Cardiac muscle cell (in vitro differentiated cells and primary cell): ENCODE results near the gene CD19. TPM values are rescaled to one million over a fixed set of nuclear protein-coding genes. Genes with fewer than 3 reads are reported as not detected.

ENCODE experiments used
- DNase-seq, 2 donors: peaks; one replicate each; pipeline versions ENCODE4 v3.0.0 to v3.0.0-alpha.2; 2010 to 2017; ENCODE audit warnings: low read depth in 1 of 2, low spot score in 1 of 2
- H3K27ac ChIP-seq: fragments of 200-600 bp; sonication (generic); 2 replicates; pipeline ENCODE4 v1.5.1; 2016
- H3K27me3 ChIP-seq: fragments of 200-600 bp; sonication (generic); 2 replicates; pipeline ENCODE4 v1.6.0; 2016; ENCODE audit warnings: control low read depth
- H3K36me3 ChIP-seq: fragments of 200-600 bp; sonication (generic); 2 replicates; pipeline ENCODE4 v1.5.1; 2016; ENCODE audit warnings: control low read depth
- H3K4me1 ChIP-seq: fragments of 200-600 bp; sonication (generic); 2 replicates; pipeline ENCODE4 v1.8.1; 2017; ENCODE audit warnings: low read depth, mild to moderate bottlenecking, mixed run types
- H3K4me3 ChIP-seq: fragments of 200-600 bp; sonication (generic); 2 replicates; pipeline ENCODE4 v1.5.1; 2016; ENCODE audit warnings: mild to moderate bottlenecking
- H3K9me3 ChIP-seq: fragments of 200-600 bp; sonication (generic); 2 replicates; pipeline ENCODE4 v1.5.1; 2017; ENCODE audit warnings: low read depth, mild to moderate bottlenecking, control low read depth
- CTCF ChIP-seq: IDR thresholded peaks from 2 replicates; pipeline ENCODE4 v1.5.1; 2012; ENCODE audit warnings: low read depth, mild to moderate bottlenecking, low read length
- polyA plus RNA-seq: library from polyadenylated mRNA; unstranded; fragments of >200 nt; fragmentation: Nextera tagmentation; extraction: Ambion mirVana; gene quantifications from 2 replicates; pipeline ENCODE4 v1.2.1, GENCODE V29; 2016
- total RNA-seq: library from RNA; depleted of rRNA; stranded (reverse); fragments of >200 nt; gene quantifications from 2 replicates; pipeline ENCODE4 v1.2.3, GENCODE V29; 2016

Gene CD19
- total and polyA plus RNA-seq, 2 experiments from 2014 or later: 1.1 TPM; not detected in 1

- Histone ChIP-seq H3K27ac (no peak overlapping the region), H3K36me3 (no peaks in the 10 kb centered on the region), H3K27me3 (no peaks in the 10 kb centered on the region), H3K4me3 (no peak overlapping the region), H3K9me3 (no peaks in the 10 kb centered on the region), H3K4me1 (no peaks in the 10 kb centered on the region)
- DNase-seq: no peak
- TF ChIP-seq CTCF: no peak
These were observed 1.4 kb downstream of the CD19 start for GRCh38 chr16:28933171-28933570.

DNA sequence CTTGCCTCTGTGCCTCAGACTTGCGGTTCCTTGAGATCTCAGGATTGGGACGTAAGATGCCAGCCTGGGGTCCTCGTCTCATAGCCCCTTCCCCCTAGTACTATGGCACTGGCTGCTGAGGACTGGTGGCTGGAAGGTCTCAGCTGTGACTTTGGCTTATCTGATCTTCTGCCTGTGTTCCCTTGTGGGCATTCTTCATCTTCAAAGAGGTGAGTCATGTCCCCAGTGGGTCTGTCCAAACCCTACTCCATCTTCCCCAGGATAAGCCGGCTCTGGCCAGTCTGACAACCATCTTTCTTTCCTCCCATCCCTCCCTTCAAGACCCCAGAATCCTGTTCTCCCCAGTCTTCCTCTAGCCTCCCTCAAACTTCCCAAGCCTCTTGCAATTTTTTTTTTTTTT lies 3.6 kb downstream of the CD19 start:
- no peaks in the 10 kb centered on the region for H3K9me3 ChIP-seq
- no peak for TF ChIP-seq CTCF
- H3K4me3 ChIP-seq: no peak overlapping the region
- no peaks in the 10 kb centered on the region for H3K4me1 ChIP-seq
- no peaks in the 10 kb centered on the region for H3K36me3 ChIP-seq
- DNase-seq: no peak
- no peak overlapping the region for H3K27ac ChIP-seq
- H3K27me3 ChIP-seq: no peaks in the 10 kb centered on the region

- DNase-seq: peak; percentile 59 to 87
- Histone ChIP-seq H3K9me3 (no peaks in the 10 kb centered on the region), H3K27me3 (no peaks in the 10 kb centered on the region), H3K27ac (no peak overlapping the region), H3K4me3 (no peak overlapping the region), H3K36me3 (no peaks in the 10 kb centered on the region), H3K4me1 (no peaks in the 10 kb centered on the region)
- no peak for TF ChIP-seq CTCF
These were observed 4.4 kb downstream of the CD19 start for GRCh38 chr16:28935924-28936783.

DNA sequence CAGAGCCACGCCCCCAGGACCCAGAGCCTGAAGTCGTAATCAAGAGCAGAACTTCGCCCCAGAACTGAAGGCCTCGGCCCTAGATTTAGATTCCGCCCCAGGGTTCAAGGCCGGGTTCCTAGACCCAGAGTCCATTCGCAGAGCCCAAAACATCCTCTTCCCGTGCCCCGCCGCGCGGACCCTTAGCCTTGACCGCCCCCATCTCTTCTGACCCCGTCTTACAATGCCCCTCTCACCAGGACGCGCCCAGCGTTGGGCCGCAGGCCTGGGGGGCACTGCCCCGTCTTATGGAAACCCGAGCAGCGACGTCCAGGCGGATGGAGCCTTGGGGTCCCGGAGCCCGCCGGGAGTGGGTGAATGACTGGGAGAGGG lies 5.0 kb downstream of the CD19 start:
- no peaks in the 10 kb centered on the region for H3K27me3 ChIP-seq
- no peak overlapping the region for H3K4me3 ChIP-seq
- no peaks in the 10 kb centered on the region for H3K4me1 ChIP-seq
- H3K36me3 ChIP-seq: no peaks in the 10 kb centered on the region
- H3K27ac ChIP-seq: no peak overlapping the region
- H3K9me3 ChIP-seq: no peaks in the 10 kb centered on the region
- no peak for TF ChIP-seq CTCF
- no peak for DNase-seq

DNA sequence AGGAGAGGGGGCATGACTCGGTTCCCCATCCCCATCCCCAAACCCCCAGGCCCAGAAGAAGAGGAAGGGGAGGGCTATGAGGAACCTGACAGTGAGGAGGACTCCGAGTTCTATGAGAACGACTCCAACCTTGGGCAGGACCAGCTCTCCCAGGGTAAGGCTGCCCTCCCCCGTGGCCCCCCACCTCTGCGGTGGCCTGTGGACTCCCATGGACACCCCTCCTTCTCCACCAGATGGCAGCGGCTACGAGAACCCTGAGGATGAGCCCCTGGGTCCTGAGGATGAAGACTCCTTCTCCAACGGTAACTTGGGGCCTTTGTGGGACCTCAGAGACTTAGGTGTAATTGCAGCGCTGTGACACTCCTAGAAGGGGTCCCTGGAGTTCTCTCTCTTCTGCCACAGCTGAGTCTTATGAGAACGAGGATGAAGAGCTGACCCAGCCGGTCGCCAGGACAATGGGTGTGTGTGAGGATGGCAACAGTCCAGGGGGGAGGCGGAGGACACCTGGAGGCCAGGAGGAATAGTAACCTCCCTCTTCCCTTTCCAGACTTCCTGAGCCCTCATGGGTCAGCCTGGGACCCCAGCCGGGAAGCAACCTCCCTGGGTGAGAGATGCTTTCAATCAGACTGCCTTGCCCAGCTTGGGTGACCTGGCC lies 5.6 kb downstream of the CD19 start:
- no peak for DNase-seq
- no peaks in the 10 kb centered on the region for H3K36me3 ChIP-seq
- H3K4me1 ChIP-seq: no peaks in the 10 kb centered on the region
- H3K4me3 ChIP-seq: no peak overlapping the region
- H3K27ac ChIP-seq: no peak overlapping the region
- no peaks in the 10 kb centered on the region for H3K27me3 ChIP-seq
- no peak for TF ChIP-seq CTCF
- no peaks in the 10 kb centered on the region for H3K9me3 ChIP-seq
